ENCODE data around the gene ACTL7B. TPM values are rescaled to one million over a fixed set of nuclear protein-coding genes. Genes with fewer than 3 reads are reported as not detected.

ACTL7B gene
- total RNA-seq, 1 experiment from 2014 or later: not detected

Other genes starting within 250 kb of the ACTL7B start
- gene ACTL7A, start 6.3 kb upstream of the ACTL7B start, total RNA-seq (2014; rRNA removed; shearing (Covaris generic)): not detected in 2 replicates
- gene ELP1, start 78.1 kb upstream of the ACTL7B start, total RNA-seq (2014; rRNA removed; shearing (Covaris generic)): 37.1 and 40.0 TPM in 2 replicates
- gene ABITRAM, start 78.4 kb upstream of the ACTL7B start, total RNA-seq (2014; rRNA removed; shearing (Covaris generic)): 13.1 and 15.5 TPM in 2 replicates
- 169 and 180 TPM in 2 replicates for gene CTNNAL1, start 157.5 kb upstream of the ACTL7B start, total RNA-seq (2014; rRNA removed; shearing (Covaris generic))